ENCODE data around the gene NR1H3.

DNA sequence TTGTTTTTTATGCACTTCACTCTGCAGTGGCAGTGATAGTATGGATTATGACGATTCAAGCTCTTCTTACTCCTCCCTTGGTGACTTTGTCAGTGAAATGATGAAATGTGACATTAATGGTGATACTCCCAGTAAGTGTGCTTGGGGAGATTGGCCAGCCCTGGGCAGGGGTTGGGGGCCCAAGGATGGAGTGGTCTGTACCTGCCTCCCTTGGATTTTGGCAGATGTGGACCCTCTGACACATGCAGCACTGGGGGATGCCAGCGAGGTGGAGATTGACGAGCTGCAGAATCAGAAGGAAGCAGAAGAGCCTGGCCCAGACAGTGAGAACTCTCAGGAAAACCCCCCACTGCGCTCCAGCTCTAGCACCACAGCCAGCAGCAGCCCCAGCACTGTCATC, 26.4 kb downstream of the NR1H3 start:
- TF ChIP-seq, protein P1, sequence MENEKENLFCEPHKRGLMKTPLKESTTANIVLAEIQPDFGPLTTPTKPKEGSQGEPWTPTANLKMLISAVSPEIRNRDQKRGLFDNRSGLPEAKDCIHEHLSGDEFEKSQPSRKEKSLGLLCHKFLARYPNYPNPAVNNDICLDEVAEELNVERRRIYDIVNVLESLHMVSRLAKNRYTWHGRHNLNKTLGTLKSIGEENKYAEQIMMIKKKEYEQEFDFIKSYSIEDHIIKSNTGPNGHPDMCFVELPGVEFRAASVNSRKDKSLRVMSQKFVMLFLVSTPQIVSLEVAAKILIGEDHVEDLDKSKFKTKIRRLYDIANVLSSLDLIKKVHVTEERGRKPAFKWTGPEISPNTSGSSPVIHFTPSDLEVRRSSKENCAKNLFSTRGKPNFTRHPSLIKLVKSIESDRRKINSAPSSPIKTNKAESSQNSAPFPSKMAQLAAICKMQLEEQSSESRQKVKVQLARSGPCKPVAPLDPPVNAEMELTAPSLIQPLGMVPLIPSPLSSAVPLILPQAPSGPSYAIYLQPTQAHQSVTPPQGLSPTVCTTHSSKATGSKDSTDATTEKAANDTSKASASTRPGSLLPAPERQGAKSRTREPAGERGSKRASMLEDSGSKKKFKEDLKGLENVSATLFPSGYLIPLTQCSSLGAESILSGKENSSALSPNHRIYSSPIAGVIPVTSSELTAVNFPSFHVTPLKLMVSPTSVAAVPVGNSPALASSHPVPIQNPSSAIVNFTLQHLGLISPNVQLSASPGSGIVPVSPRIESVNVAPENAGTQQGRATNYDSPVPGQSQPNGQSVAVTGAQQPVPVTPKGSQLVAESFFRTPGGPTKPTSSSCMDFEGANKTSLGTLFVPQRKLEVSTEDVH (IDR thresholded peaks at IDR 0.05; ENCODE audit: low read depth, partially characterized antibody), result no peak
- TF ChIP-seq HDAC2 (IDR thresholded peaks at IDR 0.05) (no peak), SMAD1 (IDR thresholded peaks at IDR 0.05; ENCODE audit: low read depth, partially characterized antibody) (no peak)
- TF ChIP-seq, protein P2, sequence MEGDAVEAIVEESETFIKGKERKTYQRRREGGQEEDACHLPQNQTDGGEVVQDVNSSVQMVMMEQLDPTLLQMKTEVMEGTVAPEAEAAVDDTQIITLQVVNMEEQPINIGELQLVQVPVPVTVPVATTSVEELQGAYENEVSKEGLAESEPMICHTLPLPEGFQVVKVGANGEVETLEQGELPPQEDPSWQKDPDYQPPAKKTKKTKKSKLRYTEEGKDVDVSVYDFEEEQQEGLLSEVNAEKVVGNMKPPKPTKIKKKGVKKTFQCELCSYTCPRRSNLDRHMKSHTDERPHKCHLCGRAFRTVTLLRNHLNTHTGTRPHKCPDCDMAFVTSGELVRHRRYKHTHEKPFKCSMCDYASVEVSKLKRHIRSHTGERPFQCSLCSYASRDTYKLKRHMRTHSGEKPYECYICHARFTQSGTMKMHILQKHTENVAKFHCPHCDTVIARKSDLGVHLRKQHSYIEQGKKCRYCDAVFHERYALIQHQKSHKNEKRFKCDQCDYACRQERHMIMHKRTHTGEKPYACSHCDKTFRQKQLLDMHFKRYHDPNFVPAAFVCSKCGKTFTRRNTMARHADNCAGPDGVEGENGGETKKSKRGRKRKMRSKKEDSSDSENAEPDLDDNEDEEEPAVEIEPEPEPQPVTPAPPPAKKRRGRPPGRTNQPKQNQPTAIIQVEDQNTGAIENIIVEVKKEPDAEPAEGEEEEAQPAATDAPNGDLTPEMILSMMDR (IDR thresholded peaks at IDR 0.05 in 2 of 3, conservative IDR thresholded peaks at IDR 0.05 in 1 of 3; ENCODE audit: control insufficient read depth in 2 of 3, extremely low read depth in 1 of 3, insufficient read depth in 1 of 3, low read depth in 3 of 3, low read length in 3 of 3), result no peak
- TF ChIP-seq, protein P3, sequence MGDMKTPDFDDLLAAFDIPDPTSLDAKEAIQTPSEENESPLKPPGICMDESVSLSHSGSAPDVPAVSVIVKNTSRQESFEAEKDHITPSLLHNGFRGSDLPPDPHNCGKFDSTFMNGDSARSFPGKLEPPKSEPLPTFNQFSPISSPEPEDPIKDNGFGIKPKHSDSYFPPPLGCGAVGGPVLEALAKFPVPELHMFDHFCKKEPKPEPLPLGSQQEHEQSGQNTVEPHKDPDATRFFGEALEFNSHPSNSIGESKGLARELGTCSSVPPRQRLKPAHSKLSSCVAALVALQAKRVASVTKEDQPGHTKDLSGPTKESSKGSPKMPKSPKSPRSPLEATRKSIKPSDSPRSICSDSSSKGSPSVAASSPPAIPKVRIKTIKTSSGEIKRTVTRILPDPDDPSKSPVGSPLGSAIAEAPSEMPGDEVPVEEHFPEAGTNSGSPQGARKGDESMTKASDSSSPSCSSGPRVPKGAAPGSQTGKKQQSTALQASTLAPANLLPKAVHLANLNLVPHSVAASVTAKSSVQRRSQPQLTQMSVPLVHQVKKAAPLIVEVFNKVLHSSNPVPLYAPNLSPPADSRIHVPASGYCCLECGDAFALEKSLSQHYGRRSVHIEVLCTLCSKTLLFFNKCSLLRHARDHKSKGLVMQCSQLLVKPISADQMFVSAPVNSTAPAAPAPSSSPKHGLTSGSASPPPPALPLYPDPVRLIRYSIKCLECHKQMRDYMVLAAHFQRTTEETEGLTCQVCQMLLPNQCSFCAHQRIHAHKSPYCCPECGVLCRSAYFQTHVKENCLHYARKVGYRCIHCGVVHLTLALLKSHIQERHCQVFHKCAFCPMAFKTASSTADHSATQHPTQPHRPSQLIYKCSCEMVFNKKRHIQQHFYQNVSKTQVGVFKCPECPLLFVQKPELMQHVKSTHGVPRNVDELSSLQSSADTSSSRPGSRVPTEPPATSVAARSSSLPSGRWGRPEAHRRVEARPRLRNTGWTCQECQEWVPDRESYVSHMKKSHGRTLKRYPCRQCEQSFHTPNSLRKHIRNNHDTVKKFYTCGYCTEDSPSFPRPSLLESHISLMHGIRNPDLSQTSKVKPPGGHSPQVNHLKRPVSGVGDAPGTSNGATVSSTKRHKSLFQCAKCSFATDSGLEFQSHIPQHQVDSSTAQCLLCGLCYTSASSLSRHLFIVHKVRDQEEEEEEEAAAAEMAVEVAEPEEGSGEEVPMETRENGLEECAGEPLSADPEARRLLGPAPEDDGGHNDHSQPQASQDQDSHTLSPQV (IDR thresholded peaks at IDR 0.05), result no peak

All from GM12878 (cell line).